Stimulated activated CD8-positive, alpha-beta memory T cell treated with anti-CD3 and anti-CD28 coated beads, Interleukin-2, amount 100 ng/mL, for 1 hour (primary cell): Measurements from ENCODE around the gene NTPCR.
A peak's percentile ranks its signal among the peaks of the same experiment; 100 is the strongest.
"Not testable (repeated sequence)": the region's sequence is repeated elsewhere in the genome, so short reads cannot be mapped to it uniquely, and the experiment has no call there.

ENCODE experiments used
- DNase-seq, 2 donors: peaks; one replicate each; pipeline ENCODE4 v3.0.0-alpha.2; 2020; ENCODE audit warnings: low read depth in 2 of 2

Gene NTPCR

GRCh38 chr1:232950197-232951176, at the start of gene NTPCR:
TSS of gene NTPCR (plus strand) at chr1:232950611. CDS start at chr1:232950711, 100 bp downstream.
- DNase-seq: peak; percentile 92 to 95

DNA sequence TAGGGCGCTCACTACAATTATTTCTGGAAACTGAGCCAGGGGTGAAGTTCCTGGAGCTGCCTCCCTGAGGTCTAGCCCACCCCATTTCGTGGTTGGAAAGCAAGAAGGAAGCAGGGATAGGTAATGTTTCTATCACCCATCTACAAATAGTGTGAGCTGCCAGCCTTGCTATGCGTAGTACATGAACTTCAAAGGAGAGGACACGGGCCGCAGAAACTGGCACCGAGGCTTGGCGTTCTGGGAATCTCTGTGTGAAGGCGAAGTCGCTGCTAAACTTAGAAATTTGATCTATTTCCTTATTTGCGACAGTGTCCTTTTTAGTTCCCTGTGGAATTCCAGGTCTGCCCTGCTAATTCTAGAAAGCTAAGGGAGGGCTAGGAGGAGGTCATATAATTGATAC, 49.6 kb upstream of the NTPCR start:
- no peak for DNase-seq

DNA sequence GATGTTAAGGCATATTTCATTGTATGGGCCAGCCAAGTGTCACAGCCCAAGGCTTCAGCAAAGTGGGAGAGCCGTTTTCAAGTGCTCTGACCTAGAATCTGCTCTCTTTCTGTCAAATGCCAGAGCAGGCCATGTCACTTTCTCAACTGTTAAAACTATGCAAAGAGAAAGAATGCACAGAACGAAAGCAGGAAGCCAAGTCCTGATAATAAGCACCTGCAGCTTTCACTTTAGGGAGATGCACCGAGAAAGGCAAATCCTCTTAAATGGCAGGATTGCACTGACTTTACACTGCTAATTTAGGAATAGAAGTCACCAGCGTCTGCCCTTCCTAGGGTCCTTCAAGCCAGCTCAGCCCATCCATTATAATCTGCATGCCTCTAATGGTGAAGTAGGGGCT, 49.2 kb upstream of the NTPCR start:
- no peak for DNase-seq

- no peak for DNase-seq
Measured at GRCh38 chr1:232902774-232903350, 47.5 kb upstream of the NTPCR start.

- DNase-seq: no peak
Measured at GRCh38 chr1:232904131-232904530, 46.3 kb upstream of the NTPCR start.

GRCh38 chr1:232904566-232904965, 45.8 kb upstream of the NTPCR start:
- DNase-seq: no peak

- no peak for DNase-seq
Measured at GRCh38 chr1:232905331-232906034, 44.9 kb upstream of the NTPCR start.

- DNase-seq: no peak
Measured at GRCh38 chr1:232906441-232906840, 44.0 kb upstream of the NTPCR start.

GRCh38 chr1:232908831-232909230, 41.6 kb upstream of the NTPCR start:
- DNase-seq: no peak

- DNase-seq: no peak
Measured at GRCh38 chr1:232909752-232910151, 40.7 kb upstream of the NTPCR start.

DNA sequence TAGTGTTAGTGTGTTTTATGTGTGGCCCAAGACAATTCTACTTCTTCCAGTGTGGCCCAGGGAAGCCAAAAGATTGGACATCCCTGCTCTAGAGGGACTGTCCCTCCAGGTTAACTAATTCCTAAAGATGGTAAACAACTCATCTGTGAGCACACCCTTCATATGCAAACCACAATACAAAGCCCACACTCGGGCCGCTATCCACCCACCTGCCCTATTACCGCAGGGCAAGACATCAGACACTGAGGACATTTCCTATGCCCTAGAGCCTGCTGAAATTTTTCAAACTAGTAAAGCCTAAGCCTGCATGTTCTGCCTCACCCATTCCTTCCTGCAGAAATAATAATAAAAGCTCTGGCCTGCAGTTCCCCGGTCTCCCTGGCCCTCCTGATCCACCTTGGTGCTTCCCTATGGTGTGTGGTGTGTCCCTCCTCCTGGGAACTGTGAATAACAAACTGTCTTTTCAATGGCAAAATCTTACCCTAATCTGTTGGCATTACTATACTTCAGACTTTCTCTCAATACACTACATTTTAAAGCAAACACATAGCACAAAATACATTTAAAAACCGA, 39.3 kb upstream of the NTPCR start:
- DNase-seq: no peak

DNA sequence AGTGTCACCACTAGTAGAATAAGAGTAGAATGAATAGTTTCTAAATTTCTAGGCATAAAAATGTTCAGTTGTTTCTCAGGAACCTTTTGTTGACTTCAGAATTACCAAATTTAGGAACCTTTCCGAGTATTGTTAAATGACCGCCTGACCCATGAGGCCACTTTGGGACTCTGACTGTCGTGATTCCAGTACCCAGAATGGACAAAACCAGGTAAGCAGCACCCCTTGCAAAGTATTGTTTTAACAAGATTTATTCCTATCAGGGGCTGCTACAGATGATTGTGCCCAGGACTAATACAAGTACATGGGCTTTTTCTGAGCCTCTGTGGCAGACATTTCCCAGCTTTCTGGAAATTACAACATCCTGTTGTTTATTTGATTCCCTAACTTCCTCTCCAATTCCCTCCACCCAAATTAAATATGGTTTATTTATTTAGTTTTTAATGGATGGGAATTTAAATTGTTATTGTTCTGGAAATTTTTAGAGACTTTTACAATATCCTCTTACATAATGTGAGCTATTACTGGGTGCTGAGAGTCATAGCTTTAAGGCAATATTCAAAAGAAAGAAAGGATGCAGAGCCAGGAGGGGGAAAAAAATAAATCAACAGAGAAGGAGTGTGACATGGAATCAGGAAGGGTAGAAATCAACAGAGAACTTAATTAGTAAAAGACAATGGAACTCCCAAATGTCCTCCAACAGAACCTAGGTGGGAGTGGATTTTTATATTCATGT, 37.4 kb upstream of the NTPCR start:
- no peak for DNase-seq

DNA sequence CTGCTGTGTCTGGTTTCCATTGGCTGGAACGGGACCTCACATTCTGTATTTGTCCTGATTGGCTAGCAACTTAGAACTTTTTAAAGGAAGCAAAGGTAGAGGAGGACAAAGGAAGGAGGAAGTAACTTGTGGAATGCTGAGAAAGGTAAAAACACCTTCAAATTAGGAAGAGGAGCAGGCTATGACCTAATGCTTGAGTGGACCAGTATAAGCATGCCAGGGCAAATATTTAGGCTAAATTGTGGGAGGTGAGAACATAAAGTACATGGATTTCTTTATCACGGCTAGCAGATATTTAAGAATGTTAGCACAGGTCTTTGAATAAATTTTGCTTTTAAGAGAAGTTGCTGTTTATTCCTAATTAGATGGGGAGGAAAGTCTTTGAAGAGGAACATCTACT, 36.1 kb upstream of the NTPCR start:
- DNase-seq: not testable (repeated sequence)

GRCh38 chr1:232915212-232915611, 35.2 kb upstream of the NTPCR start:
- no peak for DNase-seq

- DNase-seq: no peak
Measured at GRCh38 chr1:232917053-232917452, 33.4 kb upstream of the NTPCR start.

DNA sequence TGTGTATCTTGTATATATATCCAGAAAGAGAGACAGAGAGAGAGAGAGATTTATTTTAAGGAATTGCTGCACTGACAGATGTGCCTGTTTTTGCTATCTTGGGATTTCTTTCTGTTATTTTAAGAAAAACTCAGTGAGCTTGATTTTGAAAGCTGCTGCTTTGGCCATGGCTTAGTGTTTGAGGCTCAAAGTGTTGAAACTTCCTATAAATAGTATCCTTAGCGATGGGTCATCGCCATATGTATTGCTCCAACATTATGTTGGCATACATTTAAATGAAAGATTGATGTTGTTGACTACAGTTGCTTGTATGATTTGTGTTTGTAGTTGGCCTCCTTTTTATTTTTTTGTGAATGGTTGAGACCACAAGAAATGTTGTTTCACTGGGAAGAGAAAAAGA, 29.0 kb upstream of the NTPCR start:
- no peak for DNase-seq

DNA sequence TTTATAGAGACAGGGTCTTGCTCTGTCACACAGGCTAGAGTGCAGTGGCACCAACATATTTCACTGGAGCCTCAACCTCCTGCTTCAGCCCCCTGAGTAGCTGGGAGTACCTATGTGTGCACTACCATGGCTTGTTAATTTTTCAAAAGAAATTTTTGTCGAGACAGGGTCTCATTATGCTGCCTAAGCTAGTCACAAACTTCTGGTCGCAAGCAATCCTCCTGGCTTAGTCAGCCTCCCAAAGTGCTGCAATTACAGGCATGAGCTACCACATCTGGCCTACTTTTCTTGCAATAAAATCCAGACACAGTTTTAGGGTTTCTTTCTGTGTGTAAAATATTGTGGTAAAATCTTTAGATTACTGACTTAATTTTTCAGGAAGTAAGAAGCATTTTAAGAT, 27.9 kb upstream of the NTPCR start:
- DNase-seq: no peak

- no peak for DNase-seq
Measured at GRCh38 chr1:232923739-232924386, 26.5 kb upstream of the NTPCR start.

- DNase-seq: no peak
Measured at GRCh38 chr1:232924874-232925273, 25.5 kb upstream of the NTPCR start.

- DNase-seq: no peak
Measured at GRCh38 chr1:232925421-232926220, 24.8 kb upstream of the NTPCR start.
